Measurements from ENCODE around the gene HARBI1. TPM values are rescaled to one million over a fixed set of nuclear protein-coding genes. Genes with fewer than 3 reads are reported as not detected.

The HARBI1 gene
- total RNA-seq, 4 donors from 2014 or later = 1.3 to 6.2 (median 3.5) TPM

DNA sequence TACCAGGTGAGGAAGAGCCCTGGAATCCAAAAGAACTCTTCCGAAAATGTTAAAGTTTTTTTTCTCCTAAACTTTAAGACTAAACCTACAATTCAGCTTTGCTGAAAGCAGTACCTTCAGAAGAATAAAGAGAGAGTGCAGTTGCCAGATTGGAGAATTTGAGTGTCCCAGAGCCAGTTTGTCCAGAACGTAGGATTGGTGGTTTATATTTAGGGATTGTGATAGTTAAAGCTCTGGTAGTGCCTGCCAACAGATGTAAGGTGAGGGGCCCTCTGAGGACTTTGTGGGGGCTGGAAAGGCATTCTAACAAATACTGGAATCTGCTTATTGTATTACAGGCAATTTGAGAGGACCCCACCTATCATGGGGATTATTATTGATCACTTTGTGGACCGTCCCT lies 40.2 kb upstream of the HARBI1 start:
- no peaks in the 10 kb centered on the region for H3K9me3 ChIP-seq
- no peak for DNase-seq
- intact Hi-C loops (cut with DNase I) = no loop called here
- no peaks in the 10 kb centered on the region for H3K4me1 ChIP-seq
- no peak overlapping the region for H3K4me3 ChIP-seq (replicated peaks in 1 of 3)
- TF ChIP-seq, protein P1, sequence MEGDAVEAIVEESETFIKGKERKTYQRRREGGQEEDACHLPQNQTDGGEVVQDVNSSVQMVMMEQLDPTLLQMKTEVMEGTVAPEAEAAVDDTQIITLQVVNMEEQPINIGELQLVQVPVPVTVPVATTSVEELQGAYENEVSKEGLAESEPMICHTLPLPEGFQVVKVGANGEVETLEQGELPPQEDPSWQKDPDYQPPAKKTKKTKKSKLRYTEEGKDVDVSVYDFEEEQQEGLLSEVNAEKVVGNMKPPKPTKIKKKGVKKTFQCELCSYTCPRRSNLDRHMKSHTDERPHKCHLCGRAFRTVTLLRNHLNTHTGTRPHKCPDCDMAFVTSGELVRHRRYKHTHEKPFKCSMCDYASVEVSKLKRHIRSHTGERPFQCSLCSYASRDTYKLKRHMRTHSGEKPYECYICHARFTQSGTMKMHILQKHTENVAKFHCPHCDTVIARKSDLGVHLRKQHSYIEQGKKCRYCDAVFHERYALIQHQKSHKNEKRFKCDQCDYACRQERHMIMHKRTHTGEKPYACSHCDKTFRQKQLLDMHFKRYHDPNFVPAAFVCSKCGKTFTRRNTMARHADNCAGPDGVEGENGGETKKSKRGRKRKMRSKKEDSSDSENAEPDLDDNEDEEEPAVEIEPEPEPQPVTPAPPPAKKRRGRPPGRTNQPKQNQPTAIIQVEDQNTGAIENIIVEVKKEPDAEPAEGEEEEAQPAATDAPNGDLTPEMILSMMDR (IDR thresholded peaks at IDR 0.05) = no peak
- TF ChIP-seq POLR2A (IDR thresholded peaks at IDR 0.05) = no peak
- no peaks in the 10 kb centered on the region for H3K27me3 ChIP-seq
- no peak overlapping the region for H3K27ac ChIP-seq
- H3K36me3 ChIP-seq = peaks cover 39 to 69% of the 10 kb centered on the region in 2 donors
- 95 to 99% methylated on average over 3 of the region's 3 CpGs for WGBS, 2 donors

DNA sequence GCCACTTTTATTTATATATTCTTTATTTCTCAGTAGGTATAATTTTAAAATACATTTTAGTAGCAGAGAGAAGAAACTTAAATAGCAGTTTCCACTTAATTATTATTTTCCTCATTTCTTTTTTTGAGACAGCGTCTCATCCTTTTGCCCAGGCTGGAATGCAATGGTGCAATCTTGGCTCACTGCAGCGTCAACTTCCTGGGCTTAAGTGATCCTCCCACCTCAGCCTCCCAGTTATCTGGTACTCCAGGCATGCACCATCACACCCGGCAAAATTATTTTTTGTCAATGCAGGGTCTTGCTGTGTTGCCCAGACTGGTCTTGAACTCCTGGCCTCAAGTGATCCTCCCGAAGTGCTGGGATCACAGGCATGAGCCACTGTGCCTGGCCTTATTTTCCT lies 38.6 kb upstream of the HARBI1 start:
- Histone ChIP-seq H3K27me3 (no peaks in the 10 kb centered on the region), H3K9me3 (no peaks in the 10 kb centered on the region), H3K36me3 (peaks cover 37 to 78% of the 10 kb centered on the region in 2 donors), H3K4me3 (replicated peaks in 1 of 3) (no peak overlapping the region), H3K27ac (no peak overlapping the region), H3K4me1 (no peaks in the 10 kb centered on the region)
- intact Hi-C loops (cut with DNase I) = no loop called here
- no peak for TF ChIP-seq POLR2A (IDR thresholded peaks at IDR 0.05)
- TF ChIP-seq, protein P1 (IDR thresholded peaks at IDR 0.05) = no peak
- DNase-seq = no peak
- WGBS, 2 donors = 96% methylated on average over 4 of the region's 4 CpGs

DNA sequence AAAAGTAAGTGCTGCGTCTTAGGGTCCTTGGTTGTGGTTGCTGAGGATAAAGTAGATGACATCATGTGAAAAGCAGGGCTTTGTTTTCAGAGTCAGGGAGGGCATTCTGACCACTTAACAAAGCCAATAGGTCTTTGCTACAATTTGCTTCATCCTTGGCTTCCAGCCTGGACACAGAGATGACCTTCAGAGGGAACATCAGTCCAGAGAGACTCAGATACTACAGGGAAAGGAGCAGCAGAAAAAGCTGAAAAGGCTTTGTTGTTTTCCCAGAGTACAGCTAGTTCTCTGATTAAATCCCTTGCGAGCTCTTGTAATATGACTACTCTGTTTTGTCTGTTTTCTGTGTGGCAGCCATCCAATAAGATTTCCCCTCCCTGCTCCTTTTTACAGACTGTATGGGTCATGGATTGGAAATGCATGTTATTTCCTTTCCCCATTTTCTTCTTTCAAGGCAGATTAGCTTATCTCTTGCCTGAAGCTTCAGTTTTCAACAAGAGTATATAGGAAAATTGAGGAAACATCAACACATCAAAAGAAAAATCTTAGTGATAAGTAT lies 32.2 kb upstream of the HARBI1 start:
- intact Hi-C loops (cut with DNase I) = no loop called here
- Histone ChIP-seq H3K27ac (peak overlapping the region; percentile 1 to 70 (median 43)), H3K4me1 (peaks cover 0 to 5% of the 10 kb centered on the region in 2 donors), H3K4me3 (replicated peaks in 1 of 3) (no peak overlapping the region), H3K27me3 (no peaks in the 10 kb centered on the region), H3K9me3 (no peaks in the 10 kb centered on the region), H3K36me3 (peaks cover 47 to 57% of the 10 kb centered on the region in 2 donors)
- no peak for TF ChIP-seq POLR2A (IDR thresholded peaks at IDR 0.05)
- TF ChIP-seq, protein P1 (IDR thresholded peaks at IDR 0.05) = no peak
- WGBS, 2 donors = 75 to 77% methylated on average over 2 of the region's 2 CpGs
- DNase-seq = peak; percentile 10

DNA sequence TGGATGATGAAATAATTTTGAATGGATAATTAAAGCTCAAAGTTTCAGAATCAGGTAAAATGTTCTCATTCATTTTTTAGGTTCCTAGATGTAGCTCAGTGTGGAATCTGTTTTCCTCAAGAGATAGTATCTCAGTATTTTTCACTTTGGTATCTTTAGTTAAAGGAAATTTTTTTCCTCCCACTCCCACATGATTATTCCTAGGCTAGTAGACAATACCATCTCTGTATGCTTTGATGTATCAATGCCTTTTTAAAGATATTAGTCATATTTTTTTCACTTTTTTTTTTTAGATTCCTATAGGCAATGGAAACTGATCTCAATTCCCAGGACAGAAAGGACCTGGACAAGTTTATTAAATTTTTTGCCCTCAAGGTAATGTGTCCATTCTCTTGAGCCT lies 27.0 kb upstream of the HARBI1 start:
- Histone ChIP-seq H3K27me3 (no peaks in the 10 kb centered on the region), H3K4me1 (peaks cover 0 to 5% of the 10 kb centered on the region in 2 donors), H3K4me3 (replicated peaks in 1 of 3) (no peak overlapping the region), H3K9me3 (no peaks in the 10 kb centered on the region), H3K36me3 (peaks cover 19 to 30% of the 10 kb centered on the region in 2 donors), H3K27ac (no peak overlapping the region)
- TF ChIP-seq POLR2A (IDR thresholded peaks at IDR 0.05) = no peak
- TF ChIP-seq, protein P1 (IDR thresholded peaks at IDR 0.05) = no peak
- intact Hi-C loops (cut with DNase I) = no loop called here
- no peak for DNase-seq

DNA sequence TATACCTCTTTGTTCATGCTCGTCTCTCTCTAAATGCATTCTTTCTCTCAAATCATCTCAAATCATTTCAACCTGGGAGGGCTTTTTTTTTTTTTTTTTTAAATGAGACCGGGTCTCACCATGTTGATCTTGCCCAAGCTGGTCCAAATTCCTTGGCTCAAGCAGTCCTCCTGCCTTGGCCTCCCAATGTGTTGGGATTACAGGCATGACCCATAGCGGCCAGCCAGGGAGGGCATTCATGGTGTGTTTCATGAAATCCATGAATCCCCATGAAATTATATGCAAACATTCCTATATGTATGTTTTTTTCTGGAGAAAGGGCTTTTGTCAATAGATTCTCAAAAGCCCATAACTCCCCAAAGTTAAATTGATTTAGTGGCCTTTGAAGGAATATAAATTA lies 26.5 kb upstream of the HARBI1 start:
- peaks cover 0 to 5% of the 10 kb centered on the region in 2 donors for H3K4me1 ChIP-seq
- intact Hi-C loops (cut with DNase I) = no loop called here
- WGBS, 2 donors = 93 to 96% methylated on average over 3 of the region's 3 CpGs
- DNase-seq = no peak
- no peak overlapping the region for H3K27ac ChIP-seq
- no peaks in the 10 kb centered on the region for H3K9me3 ChIP-seq
- H3K27me3 ChIP-seq = no peaks in the 10 kb centered on the region
- H3K36me3 ChIP-seq = peaks cover 19 to 30% of the 10 kb centered on the region in 2 donors
- H3K4me3 ChIP-seq (replicated peaks in 1 of 3) = no peak overlapping the region
- TF ChIP-seq POLR2A (IDR thresholded peaks at IDR 0.05) = no peak
- TF ChIP-seq, protein P1 (IDR thresholded peaks at IDR 0.05) = no peak
